D721Med (cell line): Measurements from ENCODE around the gene YY1.

Experiments
- DNase-seq: peaks from one replicate; pipeline ENCODE4 v3.0.0; 2011; ENCODE audit warnings: low spot score; ENCODE audit not compliant: insufficient read length
- FAIRE-seq: peaks from 2 replicates; lab custom pipeline; 2011; peaks lifted over from hg19 to GRCh38; lab: Jason Lieb, UNC
- TF ChIP-seq, protein P1 (sequence below): IDR thresholded peaks from 2 replicates; pipeline ENCODE4 v1.5.1; 2012; ENCODE audit warnings: mild to moderate bottlenecking, control low read depth; ENCODE audit not compliant: insufficient read depth; ENCODE audit errors: missing control alignments

YY1 gene

DNA sequence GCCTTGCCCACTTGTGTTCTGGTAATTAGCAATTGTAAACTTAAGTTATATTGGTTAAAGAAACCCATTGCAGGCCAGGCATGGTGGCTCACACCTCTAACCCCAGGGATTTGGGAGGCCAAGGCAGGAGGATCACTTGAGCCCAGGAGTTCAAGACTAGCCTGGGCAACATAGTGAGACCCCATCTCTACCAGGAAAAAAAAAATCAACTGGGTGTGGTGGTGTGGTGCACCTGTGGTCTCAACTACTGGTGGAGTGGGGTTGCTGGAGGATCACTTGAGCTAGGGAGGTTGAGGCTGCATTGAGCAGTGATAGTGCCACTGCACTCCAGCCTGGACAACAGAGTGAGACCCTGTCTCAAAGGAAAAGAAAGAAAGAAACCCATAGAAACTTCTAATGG lies 13.7 kb downstream of the YY1 start:
- FAIRE-seq (no peak), DNase-seq (no peak)
- TF ChIP-seq, protein P1, sequence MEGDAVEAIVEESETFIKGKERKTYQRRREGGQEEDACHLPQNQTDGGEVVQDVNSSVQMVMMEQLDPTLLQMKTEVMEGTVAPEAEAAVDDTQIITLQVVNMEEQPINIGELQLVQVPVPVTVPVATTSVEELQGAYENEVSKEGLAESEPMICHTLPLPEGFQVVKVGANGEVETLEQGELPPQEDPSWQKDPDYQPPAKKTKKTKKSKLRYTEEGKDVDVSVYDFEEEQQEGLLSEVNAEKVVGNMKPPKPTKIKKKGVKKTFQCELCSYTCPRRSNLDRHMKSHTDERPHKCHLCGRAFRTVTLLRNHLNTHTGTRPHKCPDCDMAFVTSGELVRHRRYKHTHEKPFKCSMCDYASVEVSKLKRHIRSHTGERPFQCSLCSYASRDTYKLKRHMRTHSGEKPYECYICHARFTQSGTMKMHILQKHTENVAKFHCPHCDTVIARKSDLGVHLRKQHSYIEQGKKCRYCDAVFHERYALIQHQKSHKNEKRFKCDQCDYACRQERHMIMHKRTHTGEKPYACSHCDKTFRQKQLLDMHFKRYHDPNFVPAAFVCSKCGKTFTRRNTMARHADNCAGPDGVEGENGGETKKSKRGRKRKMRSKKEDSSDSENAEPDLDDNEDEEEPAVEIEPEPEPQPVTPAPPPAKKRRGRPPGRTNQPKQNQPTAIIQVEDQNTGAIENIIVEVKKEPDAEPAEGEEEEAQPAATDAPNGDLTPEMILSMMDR = no peak

DNA sequence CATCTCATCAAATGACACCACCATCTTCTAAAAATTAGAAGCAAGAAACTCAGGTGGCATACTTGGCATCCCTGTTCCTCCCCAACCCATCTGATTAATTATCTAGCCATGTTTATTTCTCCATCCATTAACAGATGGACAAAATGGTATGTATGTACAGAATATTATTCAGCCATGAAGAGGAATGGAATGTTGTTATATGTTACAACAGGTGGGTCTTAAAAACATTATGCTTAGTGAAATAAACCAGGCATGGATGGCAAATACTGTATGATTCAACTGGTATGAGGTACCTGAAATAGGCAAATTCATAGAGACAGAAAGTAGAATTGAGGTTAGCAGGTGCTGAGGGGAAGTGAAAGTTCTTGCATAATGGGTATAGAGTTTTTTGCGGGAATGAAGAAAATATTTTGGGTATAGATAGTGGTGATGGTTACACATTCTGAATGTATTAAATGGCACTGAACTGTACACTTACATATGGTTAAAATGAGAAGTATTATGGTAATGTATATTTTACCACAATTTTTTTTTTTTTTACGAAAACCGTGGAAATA lies 17.5 kb downstream of the YY1 start:
- TF ChIP-seq, protein P1 = no peak
- no peak for FAIRE-seq
- DNase-seq = no peak

DNA sequence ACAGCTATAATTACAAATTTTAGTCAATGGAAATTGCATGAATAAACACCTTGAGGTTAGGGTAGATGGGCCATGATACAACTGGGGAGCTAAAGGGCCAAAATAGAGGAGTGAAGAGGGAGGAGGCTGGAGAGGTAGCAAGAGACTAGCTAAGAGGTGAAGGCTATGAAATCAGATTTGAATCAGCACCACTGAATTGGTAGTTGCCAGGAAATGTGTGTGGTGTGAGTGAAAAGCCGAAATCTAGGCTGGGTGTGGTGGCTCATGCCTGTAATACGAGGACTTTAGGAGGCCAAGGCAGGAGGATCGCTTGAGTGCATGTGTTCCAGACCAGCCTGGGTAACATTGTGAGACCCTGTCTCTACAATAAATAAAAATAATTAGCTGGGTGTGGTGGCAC lies 22.7 kb downstream of the YY1 start:
- TF ChIP-seq, protein P1 = no peak
- DNase-seq (no peak), FAIRE-seq (no peak)

- TF ChIP-seq, protein P1 = no peak
These were observed 23.6 kb downstream of the YY1 start for GRCh38 chr14:100262545-100262944.

GRCh38 chr14:100263141-100263540 lies 24.2 kb downstream of the YY1 start:
- no peak for FAIRE-seq
- no peak for DNase-seq
- TF ChIP-seq, protein P1 = no peak

More at GRCh38 chr14:100262545-100262944, 23.6 kb downstream of the YY1 start:
- no peak for DNase-seq
- FAIRE-seq = no peak

DNA sequence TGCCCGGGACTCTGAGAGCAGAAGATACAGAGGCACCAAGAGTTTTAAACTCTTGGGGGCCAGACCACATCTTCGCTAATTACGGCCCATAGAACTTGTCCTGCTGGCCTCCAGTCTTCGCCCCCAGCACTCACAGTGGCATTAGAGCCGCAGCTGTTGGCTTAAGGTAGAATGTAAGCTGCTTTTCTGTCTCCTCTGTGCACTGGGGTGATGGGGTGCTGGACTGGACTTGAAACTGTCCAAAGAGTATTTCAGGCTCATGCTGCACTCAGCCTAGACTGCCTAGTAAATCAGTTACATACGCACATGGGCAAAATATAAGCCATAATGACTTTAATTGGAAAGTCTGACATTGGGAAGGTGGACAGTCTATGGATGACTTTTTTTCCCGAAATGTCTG lies 29.0 kb downstream of the YY1 start:
- no peak for DNase-seq
- FAIRE-seq = no peak
- TF ChIP-seq, protein P1 = no peak

DNA sequence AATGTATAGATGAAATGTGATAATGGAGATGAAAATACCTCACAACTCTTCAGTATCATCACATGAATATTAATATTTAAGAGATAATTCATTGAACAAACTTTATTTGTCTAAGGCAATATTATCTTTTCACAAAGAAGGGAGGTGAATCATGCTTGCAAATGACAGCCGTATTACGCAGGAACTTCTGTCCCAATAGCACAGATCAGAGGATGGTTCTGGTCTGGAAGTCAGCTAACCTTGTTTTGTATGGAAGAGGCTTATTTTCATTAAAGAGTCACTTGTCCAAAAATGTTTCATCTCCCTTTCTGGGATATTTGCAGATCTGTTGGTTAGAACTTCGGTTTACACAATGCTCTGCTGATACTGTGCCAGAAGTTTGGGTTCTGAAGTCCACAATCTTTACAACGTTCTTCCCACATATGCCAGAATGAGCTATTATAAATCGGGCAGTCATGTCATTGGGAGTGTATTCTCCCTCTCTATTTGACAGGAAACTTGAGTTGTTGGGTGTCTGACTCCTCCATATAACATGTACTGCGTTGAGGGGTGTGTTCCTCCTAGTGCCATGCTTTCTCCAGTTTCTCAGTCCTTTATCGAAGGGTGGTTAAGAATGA lies 29.8 kb downstream of the YY1 start:
- TF ChIP-seq, protein P1 = no peak
- FAIRE-seq = no peak

More for the DNA sequence above, 29.8 kb downstream of the YY1 start:
- no peak for DNase-seq
